K562 (cell line): Measurements from ENCODE around the gene PNPO. TPM values are rescaled to one million over a fixed set of nuclear protein-coding genes. Genes with fewer than 3 reads are reported as not detected.

Source experiments
- ATAC-seq: fragments of 200-7000 bp; cut with Tn5 transposase; 3 replicates; pipeline ENCODE4 v1.9.1; 2020; ENCODE audit warnings: moderate library complexity
- BruUV-seq: library from RNA; stranded (reverse); fragments of 400-500 nt; replicated peaks from 2 replicates; lab custom pipeline; 2021; lab: Mats Ljungman, UMichigan
- CTCF ChIA-PET: fragments of 300-600 bp; formaldehyde crosslinking; extraction: SDS; loops from one replicate; lab custom pipeline; 2021; ENCODE audit warnings: low intra/inter-chr PET ratio; lab: Yijun Ruan, JAX
- POLR2A ChIA-PET: fragments of 300-600, 350-650 bp; sonication (Branson Sonifier 250); formaldehyde crosslinking; extraction: SDS; loops from one replicate; lab custom pipeline; 2021; ENCODE audit warnings: antibody characterized with exemption, inconsistent platforms; lab: Yijun Ruan, JAX
- DNase-seq, 4 experiments: peaks; one replicate each; pipeline versions ENCODE4 v3.0.0 to v3.0.0-alpha.2; 2011 to 2018; ENCODE audit warnings: low spot score in 3 of 4, mixed read lengths in 3 of 4; ENCODE audit errors: extremely low read depth in 1 of 4
- FAIRE-seq: peaks from 2 replicates; lab custom pipeline; 2011; peaks lifted over from hg19 to GRCh38; lab: Jason Lieb, UNC
- H2AFZ ChIP-seq: 2 replicates; pipeline ENCODE4 v1.6.0; 2011; ENCODE audit warnings: low read depth, low read length, control low read depth, inconsistent platforms
- H3K27ac ChIP-seq: fragments of 200-600 bp; 3 replicates; pipeline ENCODE4 v1.8.0; 2011; ENCODE audit warnings: low read depth, mild to moderate bottlenecking, control low read depth, inconsistent platforms, low read length, moderate library complexity, mixed read lengths; ENCODE audit errors: extremely low read depth
- H3K27me3 ChIP-seq, 2 experiments: fragments of 300-600 bp in 1 of 2; 2 replicates in 1 of 2; 3 replicates in 1 of 2; pipeline versions ENCODE4 v1.6.0 to v1.8.0; 2011; ENCODE audit warnings: inconsistent platforms in 2 of 2, low read length in 2 of 2, mild to moderate bottlenecking in 1 of 2, mixed read lengths in 1 of 2, moderate library complexity in 1 of 2; ENCODE audit not compliant: control insufficient read depth in 2 of 2, insufficient read depth in 2 of 2
- H3K36me3 ChIP-seq: fragments of 300-600 bp; 3 replicates; pipeline ENCODE4 v1.8.0; 2011; ENCODE audit warnings: mild to moderate bottlenecking, low read length, inconsistent platforms; ENCODE audit not compliant: control insufficient read depth, insufficient read depth
- H3K4me1 ChIP-seq, 2 experiments: fragments of 200-600 bp in 1 of 2; replicated peaks in 1 of 2; 2 replicates in 1 of 2; 3 replicates in 1 of 2; pipeline versions ENCODE4 v1.5.1 to v1.8.0; 2011; ENCODE audit warnings: inconsistent platforms in 2 of 2, low read length in 2 of 2, mild to moderate bottlenecking in 1 of 2, mixed read lengths in 1 of 2, moderate library complexity in 1 of 2; ENCODE audit not compliant: control insufficient read depth in 2 of 2, insufficient read depth in 2 of 2
- H3K4me2 ChIP-seq: 2 replicates; pipeline ENCODE4 v1.6.1; 2011; ENCODE audit warnings: low read length, control low read depth, inconsistent platforms, mixed read lengths; ENCODE audit not compliant: insufficient read depth
- H3K4me3 ChIP-seq: fragments of 200-600 bp; sonication (generic), shearing (Covaris generic); 2 replicates; pipeline ENCODE4 v1.5.1; 2016; ENCODE audit warnings: control low read depth, inconsistent platforms
- H3K79me2 ChIP-seq: fragments of 200-600 bp; 3 replicates; pipeline ENCODE4 v1.8.0; 2011; ENCODE audit warnings: low read length, inconsistent platforms; ENCODE audit not compliant: control insufficient read depth, insufficient read depth
- H3K9ac ChIP-seq, 2 experiments: 2 replicates each; pipeline versions ENCODE4 v1.6.0 to v1.6.1; 2011; ENCODE audit warnings: low read depth in 2 of 2, low read length in 2 of 2, control low read depth in 1 of 2, inconsistent platforms in 1 of 2, mild to moderate bottlenecking in 1 of 2, mixed read lengths in 1 of 2; ENCODE audit not compliant: insufficient read depth in 1 of 2
- H3K9me1 ChIP-seq: one replicate; pipeline ENCODE4 v1.6.0; 2011; ENCODE audit warnings: inconsistent platforms, mild to moderate bottlenecking, low read length, moderate library complexity; ENCODE audit not compliant: control insufficient read depth, insufficient read depth
- H3K9me3 ChIP-seq: replicated peaks from 2 replicates; pipeline ENCODE4 v1.5.1; 2011; ENCODE audit warnings: low read depth, low read length, inconsistent platforms; ENCODE audit not compliant: control insufficient read depth, insufficient read depth
- H4K20me1 ChIP-seq: replicated peaks from 2 replicates; pipeline ENCODE4 v1.6.1; 2011; ENCODE audit warnings: low read length, inconsistent platforms, mixed read lengths; ENCODE audit not compliant: control insufficient read depth, insufficient read depth
- CC2D1A ChIP-seq: fragments of 450-650 bp; IDR thresholded peaks from 2 replicates; pipeline ENCODE4 v1.6.1; 2017; ENCODE audit warnings: mild to moderate bottlenecking
- CTBP1 ChIP-seq: fragments of 450-650 bp; IDR thresholded peaks from 2 replicates; pipeline ENCODE4 v1.6.1; 2016; ENCODE audit warnings: borderline replicate concordance
- HDAC1 ChIP-seq, 2 experiments: fragments of 450-650 bp; IDR thresholded peaks; 2 replicates each; pipeline ENCODE4 v1.6.1; 2016 to 2017; ENCODE audit warnings: inconsistent platforms in 1 of 2, mild to moderate bottlenecking in 1 of 2, moderate library complexity in 1 of 2
- KDM2B ChIP-seq: fragments of 250-450 bp; sonication (Bioruptor Pico); IDR thresholded peaks from 2 replicates; pipeline ENCODE4 v1.8.0; 2021; ENCODE audit warnings: mild to moderate bottlenecking, moderate library complexity
- PTRF ChIP-seq: fragments of 450-650 bp; IDR thresholded peaks from 2 replicates; pipeline ENCODE4 v1.6.1; 2016; ENCODE audit warnings: mild to moderate bottlenecking, missing genetic modification characterization, missing compliant biosample characterization
- TAL1 ChIP-seq: fragments of 450-650 bp; IDR thresholded peaks from 2 replicates; pipeline ENCODE4 v1.6.1; 2016; ENCODE audit warnings: mild to moderate bottlenecking
- WGBS: fragments of 100-300 bp; shearing (Covaris generic); methylation state at CpG from one replicate; pipeline ENCODE4 v1.1.6; 2016; ENCODE audit warnings: low coverage, mixed read lengths; ENCODE audit not compliant: insufficient coverage; ENCODE audit errors: missing lambda C conversion rate; 5-methylcytosine and 5-hydroxymethylcytosine counted together
- in situ Hi-C: fragments of 300-500 bp; cut with MboI; formaldehyde crosslinking; loops from 4 replicates; pipeline ENCODE4 v1.15.0; 2018; ENCODE audit warnings: inconsistent platforms, mixed read lengths
- intact Hi-C: fragments of 100-400 bp; cut with micrococcal nuclease; formaldehyde crosslinking; loops from 2 replicates; pipeline ENCODE4 v1.14.2; 2022
- polyA plus RNA-seq, 8 experiments: library from polyadenylated mRNA; depleted of rRNA in 4 of 8; stranded (reverse) in 5 of 8; unstranded in 3 of 8; fragments of >200 nt; fragmentation: Nextera tagmentation in 2 of 8; fragmentation: Illumina TruSeq in 1 of 8; extraction: Ambion mirVana in 2 of 8; extraction: Trizol in 1 of 8; gene quantifications; 2 replicates each; pipeline versions ENCODE4 v1.2.1 to v1.2.3, GENCODE V29; 2011 to 2014; ENCODE audit warnings: inconsistent platforms in 1 of 8, missing spikeins in 1 of 8
- total RNA-seq, 7 experiments: library from RNA; depleted of rRNA in 6 of 7; stranded (reverse); fragments of >200 nt in 6 of 7; fragmentation: Illumina TruSeq in 2 of 7; extraction: Trizol in 2 of 7; gene quantifications; 2 replicates each; pipeline versions ENCODE4 v1.2.1 to v1.2.3, GENCODE V29; 2011 to 2021; ENCODE audit warnings: low replicate concordance in 1 of 7
- TF ChIP-seq, protein P1 (sequence below): sonication (generic); formaldehyde crosslinking; IDR thresholded peaks from 2 replicates; pipeline ENCODE4 v1.8.0; 2022; ENCODE audit warnings: mild to moderate bottlenecking, missing genetic modification reagents
- TF ChIP-seq, protein P2 (sequence below): sonication (generic); formaldehyde crosslinking; IDR thresholded peaks from 2 replicates; pipeline ENCODE4 v1.8.0; 2022; ENCODE audit warnings: missing genetic modification reagents, mild to moderate bottlenecking, moderate library complexity, borderline replicate concordance

PNPO gene
- total and polyA plus RNA-seq, 9 of the 15 experiments (the other 6 are each of a cell fraction or from before 2014, with no cell fraction given) = 16.6 to 39.0 (median 27.4) TPM

DNA sequence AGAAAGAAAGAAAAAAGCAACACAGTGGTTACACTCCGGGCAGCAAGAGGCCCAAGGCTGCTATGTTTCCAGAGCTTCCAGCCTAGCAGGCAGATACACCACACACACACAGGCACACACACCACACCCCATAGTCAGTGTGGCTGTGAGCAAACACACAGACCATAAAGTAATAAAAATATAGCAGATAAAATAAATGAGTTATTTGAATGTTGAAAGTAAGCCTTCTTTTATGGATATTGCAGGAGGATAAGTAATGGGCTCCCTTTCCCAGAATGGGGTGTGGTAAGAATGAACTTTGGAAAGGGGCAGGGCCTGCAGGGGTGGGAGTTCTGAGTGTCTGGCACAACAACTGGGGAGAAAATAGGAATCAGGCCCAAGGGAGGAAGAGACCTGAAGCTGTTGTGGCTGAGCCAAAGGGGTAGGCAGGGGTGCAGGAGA is 24.7 kb downstream of the PNPO start:
- peak overlapping the region; percentile 67 for H2AFZ ChIP-seq
- no peaks in the 10 kb centered on the region for H3K9me1 ChIP-seq
- no peak for TF ChIP-seq CC2D1A
- TF ChIP-seq TAL1 = no peak
- no peak for TF ChIP-seq HDAC1 (IDR thresholded peaks at IDR 0.05)
- TF ChIP-seq, protein P1, sequence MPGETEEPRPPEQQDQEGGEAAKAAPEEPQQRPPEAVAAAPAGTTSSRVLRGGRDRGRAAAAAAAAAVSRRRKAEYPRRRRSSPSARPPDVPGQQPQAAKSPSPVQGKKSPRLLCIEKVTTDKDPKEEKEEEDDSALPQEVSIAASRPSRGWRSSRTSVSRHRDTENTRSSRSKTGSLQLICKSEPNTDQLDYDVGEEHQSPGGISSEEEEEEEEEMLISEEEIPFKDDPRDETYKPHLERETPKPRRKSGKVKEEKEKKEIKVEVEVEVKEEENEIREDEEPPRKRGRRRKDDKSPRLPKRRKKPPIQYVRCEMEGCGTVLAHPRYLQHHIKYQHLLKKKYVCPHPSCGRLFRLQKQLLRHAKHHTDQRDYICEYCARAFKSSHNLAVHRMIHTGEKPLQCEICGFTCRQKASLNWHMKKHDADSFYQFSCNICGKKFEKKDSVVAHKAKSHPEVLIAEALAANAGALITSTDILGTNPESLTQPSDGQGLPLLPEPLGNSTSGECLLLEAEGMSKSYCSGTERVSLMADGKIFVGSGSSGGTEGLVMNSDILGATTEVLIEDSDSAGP = no peak
- no peak for TF ChIP-seq PTRF
- TF ChIP-seq KDM2B (CRISPR knock-in tag) = no peak
- TF ChIP-seq CTBP1 = no peak
- TF ChIP-seq, protein P2, sequence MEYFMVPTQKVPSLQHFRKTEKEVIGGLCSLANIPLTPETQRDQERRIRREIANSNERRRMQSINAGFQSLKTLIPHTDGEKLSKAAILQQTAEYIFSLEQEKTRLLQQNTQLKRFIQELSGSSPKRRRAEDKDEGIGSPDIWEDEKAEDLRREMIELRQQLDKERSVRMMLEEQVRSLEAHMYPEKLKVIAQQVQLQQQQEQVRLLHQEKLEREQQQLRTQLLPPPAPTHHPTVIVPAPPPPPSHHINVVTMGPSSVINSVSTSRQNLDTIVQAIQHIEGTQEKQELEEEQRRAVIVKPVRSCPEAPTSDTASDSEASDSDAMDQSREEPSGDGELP (CRISPR knock-in tag) = no peak
- no peaks in the 10 kb centered on the region for H3K36me3 ChIP-seq
- in situ Hi-C loops = no loop called here
- H3K9me3 ChIP-seq = no peaks in the 10 kb centered on the region
- H3K4me3 ChIP-seq = no peak overlapping the region
- FAIRE-seq (no peak), DNase-seq (no peak), ATAC-seq (no peak)
- H3K9ac ChIP-seq = no peak overlapping the region
- ChIA-PET CTCF (no interaction called here), POLR2A (interaction anchor here (0.6 kb wide), 1 partner anchor 598 kb away, joined by 3 read pairs; no protein-coding TSS in a partner anchor)
- intact Hi-C loops = no loop called here
- H4K20me1 ChIP-seq = no peaks in the 10 kb centered on the region
- no peak overlapping the region for H3K27ac ChIP-seq
- no peak overlapping the region for H3K4me2 ChIP-seq
- WGBS = 50% methylated on average over 1 of the region's 1 CpG
- no peaks in the 10 kb centered on the region; a peak in 1 of 5 replicates for H3K27me3 ChIP-seq
- peaks cover 1% of the 10 kb centered on the region; the same call in 2 of the 3 replicates for H3K79me2 ChIP-seq
- no TSS peak for BruUV-seq
- peaks cover 12 to 23% of the 10 kb centered on the region in 2 experiments; a peak in 4 of 5 replicates for H3K4me1 ChIP-seq
